ENCODE data around the gene DHRSX.
"Not testable (repeated sequence)": the region's sequence is repeated elsewhere in the genome, so short reads cannot be mapped to it uniquely, and the experiment has no call there.

Gene DHRSX

GRCh38 chrX:2471641-2472040 is 29.1 kb downstream of the DHRSX start:
- no peak for DNase-seq

- DNase-seq = not testable (repeated sequence)
Observed at GRCh38 chrX:2471126-2471525, 29.6 kb downstream of the DHRSX start.

GRCh38 chrX:2469852-2470251 is 30.9 kb downstream of the DHRSX start:
- not testable (repeated sequence) for DNase-seq

GRCh38 chrX:2469196-2469685 is 31.5 kb downstream of the DHRSX start:
- DNase-seq = no peak

GRCh38 chrX:2468261-2469195 is 32.2 kb downstream of the DHRSX start:
- DNase-seq = no peak

- no peak for DNase-seq
Observed at GRCh38 chrX:2466876-2467656, 33.7 kb downstream of the DHRSX start.

- peak; percentile 27 for DNase-seq
Observed at GRCh38 chrX:2464677-2465166, 36.1 kb downstream of the DHRSX start.

GRCh38 chrX:2463973-2464676 is 36.7 kb downstream of the DHRSX start:
- peak; percentile 45 for DNase-seq

- DNase-seq = not testable (repeated sequence)
Observed at GRCh38 chrX:2463481-2463880, 37.3 kb downstream of the DHRSX start.

- no peak for DNase-seq
Observed at GRCh38 chrX:2462780-2463179, 38.0 kb downstream of the DHRSX start.

- no peak for DNase-seq
Observed at GRCh38 chrX:2462074-2462473, 38.7 kb downstream of the DHRSX start.

- DNase-seq = no peak
Observed at GRCh38 chrX:2461711-2462016, 39.1 kb downstream of the DHRSX start.

- not testable (repeated sequence) for DNase-seq
Observed at GRCh38 chrX:2460821-2461710, 39.7 kb downstream of the DHRSX start.

- not testable (repeated sequence) for DNase-seq
Observed at GRCh38 chrX:2460048-2460447, 40.7 kb downstream of the DHRSX start.

GRCh38 chrX:2458309-2458708 is 42.5 kb downstream of the DHRSX start:
- DNase-seq = no peak

GRCh38 chrX:2457289-2458133 is 43.3 kb downstream of the DHRSX start:
- DNase-seq = no peak

- not testable (repeated sequence) for DNase-seq
Observed at GRCh38 chrX:2456091-2456490, 44.7 kb downstream of the DHRSX start.

- DNase-seq = not testable (repeated sequence)
Observed at GRCh38 chrX:2454620-2455019, 46.2 kb downstream of the DHRSX start.

- no peak for DNase-seq
Observed at GRCh38 chrX:2452799-2453198, 48.0 kb downstream of the DHRSX start.

GRCh38 chrX:2452317-2452784 is 48.4 kb downstream of the DHRSX start:
- no peak for DNase-seq
